ENCODE results near the gene PDE4D.
A peak's percentile ranks its signal among the peaks of the same experiment; 100 is the strongest.

The PDE4D gene

GRCh38 chr5:59655693-59656309, 237.7 kb downstream of the PDE4D start:
- DNase-seq (ENCODE audit: low spot score), result no peak

DNA sequence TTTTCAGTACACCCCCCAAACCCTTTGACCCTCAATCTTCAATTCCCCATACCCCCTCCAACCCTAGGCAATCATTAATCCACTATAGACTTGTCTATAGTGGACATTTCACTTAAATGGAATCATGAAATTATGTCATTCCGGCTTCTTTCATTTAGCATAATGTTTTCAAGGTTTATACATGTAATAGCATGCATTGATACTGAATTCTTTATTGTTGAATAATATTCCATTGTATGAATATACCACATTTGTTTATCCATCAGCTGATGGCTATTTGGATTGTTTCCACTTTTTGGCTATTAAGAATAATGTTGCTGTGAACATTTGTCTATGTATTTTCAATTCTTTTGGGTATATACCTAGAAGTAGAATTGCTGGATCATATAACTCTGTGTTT, 238.8 kb downstream of the PDE4D start:
- DNase-seq (ENCODE audit: low spot score), result no peak

DNA sequence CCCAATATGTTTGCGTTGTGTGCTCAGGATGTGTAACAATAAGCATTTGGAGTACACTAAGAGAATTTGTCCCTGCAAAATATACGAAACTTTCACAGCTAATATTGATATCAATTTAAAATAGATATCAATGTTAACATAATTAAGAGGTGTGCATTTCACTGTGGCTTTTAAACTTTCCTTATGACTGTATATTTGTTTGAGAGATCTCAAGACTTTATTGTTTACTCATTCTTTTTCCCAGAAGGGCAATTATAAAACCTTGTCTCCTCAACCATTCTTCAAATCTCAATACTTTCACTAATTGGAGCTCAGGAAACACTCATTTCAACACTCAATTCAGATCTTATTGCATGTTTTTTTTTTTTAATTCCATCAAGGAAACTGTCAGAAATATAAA, 241.1 kb downstream of the PDE4D start:
- DNase-seq (ENCODE audit: low spot score), result no peak

DNA sequence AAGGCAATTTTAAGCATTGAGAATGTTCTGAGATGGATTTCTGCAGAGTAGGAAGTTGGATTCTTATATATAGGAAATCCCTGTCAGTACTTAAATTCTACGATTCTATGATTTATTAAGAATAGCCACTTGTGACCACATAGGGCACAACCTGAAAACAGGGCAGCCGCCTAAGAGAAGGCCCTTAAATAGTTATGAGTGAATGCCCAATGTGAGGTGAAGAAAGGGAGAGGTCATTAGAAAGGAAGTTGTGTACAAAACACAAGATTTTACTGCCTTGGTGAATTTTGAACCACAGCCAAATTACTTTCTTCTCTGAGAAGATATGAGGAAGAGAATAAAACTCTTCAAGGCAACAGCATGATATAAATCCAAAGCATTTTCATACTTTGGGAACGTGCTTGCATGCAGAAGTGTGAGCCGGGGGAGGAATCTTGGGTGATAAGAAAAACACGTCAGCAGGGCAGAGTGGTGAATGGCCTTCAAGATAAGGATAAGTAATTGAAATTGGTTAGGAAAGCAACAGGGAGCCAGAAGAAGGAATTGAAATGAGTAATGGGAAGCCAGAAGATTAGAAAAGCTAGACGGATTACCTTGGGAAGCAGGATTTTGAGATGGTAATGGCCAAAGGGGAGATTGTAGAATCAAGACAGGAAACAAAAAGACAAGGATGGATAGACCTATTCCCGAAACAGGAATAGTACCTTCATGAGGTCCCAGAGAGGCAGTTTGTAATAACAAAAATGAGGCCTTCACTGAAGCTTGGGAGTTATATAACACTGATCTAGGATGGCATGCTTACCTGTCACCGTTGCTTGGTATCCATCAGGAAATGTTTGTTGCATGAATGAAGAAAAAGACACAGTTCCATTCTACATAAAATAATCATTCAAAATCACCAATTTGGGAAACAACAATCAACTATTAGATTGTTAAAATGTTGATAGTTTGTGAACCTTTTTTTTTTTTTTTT, 244.3 kb downstream of the PDE4D start:
- no peak for DNase-seq (ENCODE audit: low spot score)

DNA sequence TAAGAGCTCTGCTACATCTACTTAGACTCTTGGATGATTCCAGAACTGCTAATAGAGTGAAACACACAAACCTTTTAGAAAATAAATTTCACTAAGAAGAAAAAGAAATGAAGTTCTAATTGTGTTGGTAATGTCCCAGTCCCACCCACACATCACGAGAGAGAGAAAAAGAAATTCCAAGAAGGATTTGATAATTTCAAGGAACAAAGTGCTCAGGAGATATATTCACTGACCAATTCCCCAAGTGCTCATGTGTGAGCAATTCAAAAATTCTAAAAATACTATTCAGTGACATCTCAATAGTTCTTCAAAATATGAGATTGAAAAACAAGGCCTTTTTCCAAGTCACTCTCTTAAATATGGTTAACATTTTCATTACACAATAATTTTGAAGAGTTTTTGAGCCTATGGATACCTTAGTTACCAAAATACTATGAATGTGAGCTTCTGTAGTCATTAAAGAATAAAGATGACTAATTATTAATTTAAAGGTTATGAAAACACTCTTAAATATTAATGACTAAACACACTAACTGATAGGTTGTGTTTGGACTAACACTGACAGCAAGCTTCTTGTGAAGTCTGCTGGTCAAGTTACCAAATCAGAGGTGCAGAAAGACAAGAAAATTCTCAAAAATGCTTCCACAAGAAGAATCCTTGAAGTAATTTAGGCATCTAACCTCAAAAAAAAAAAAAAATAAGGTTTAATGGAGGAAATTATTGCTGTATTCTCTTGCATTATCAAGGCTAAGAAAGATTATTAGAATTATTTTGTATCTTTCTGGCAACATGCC, 245.3 kb downstream of the PDE4D start:
- DNase-seq (ENCODE audit: low spot score), result no peak

DNA sequence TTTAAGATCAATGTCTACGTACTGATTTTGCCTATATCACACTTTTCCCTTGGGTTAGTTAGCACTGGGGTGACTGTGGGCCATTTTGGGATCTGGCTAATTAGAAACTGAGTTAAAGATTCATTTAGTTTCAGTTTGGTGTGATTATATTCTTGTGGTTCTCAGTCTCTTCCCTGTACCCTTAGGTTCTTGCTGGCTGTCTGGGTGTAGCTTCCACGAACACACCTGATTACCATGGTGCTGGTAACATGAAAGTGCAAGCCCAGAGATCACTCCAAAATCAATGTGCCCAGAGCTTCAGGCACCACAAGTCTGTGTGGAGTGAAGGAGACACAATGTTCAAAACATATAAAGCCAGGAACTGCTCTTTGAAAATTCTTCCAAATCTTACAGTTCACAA, 248.1 kb downstream of the PDE4D start:
- no peak for DNase-seq (ENCODE audit: low spot score)

- DNase-seq (ENCODE audit: low spot score), result peak; percentile 0
Measured at GRCh38 chr5:59640411-59640810, 253.1 kb downstream of the PDE4D start.

DNA sequence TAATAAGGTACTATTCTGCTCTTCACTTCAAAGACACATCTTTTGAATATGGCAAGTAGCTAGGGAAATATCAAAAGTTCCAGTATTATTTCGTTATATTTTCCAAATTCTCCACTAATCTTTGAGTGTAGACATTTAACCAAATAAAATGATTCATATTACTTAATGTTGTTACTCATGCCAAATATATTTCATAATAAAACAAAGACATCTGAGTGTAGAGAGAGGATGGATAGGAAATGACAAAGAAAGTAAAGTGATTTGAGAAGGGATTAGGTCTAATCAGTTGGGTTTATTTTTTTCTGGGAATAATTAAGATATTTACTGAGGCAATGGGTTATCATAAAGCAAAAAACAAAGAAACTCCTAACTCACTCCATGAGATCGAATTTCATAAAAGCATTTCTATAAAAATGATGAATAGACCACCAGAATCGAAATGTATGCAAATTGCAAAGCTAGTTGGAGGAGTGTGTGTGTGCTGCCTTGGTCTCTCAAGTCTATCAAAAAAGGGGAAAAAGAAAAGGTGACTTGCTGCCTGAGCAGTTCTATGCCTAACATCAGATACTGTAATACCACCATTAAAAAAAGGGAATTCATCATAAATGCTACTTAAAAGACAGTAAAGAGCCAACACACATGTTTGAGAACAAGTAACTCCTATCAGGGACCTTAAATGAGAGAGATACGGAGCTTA, 255.5 kb downstream of the PDE4D start:
- DNase-seq (ENCODE audit: low spot score), result no peak

DNA sequence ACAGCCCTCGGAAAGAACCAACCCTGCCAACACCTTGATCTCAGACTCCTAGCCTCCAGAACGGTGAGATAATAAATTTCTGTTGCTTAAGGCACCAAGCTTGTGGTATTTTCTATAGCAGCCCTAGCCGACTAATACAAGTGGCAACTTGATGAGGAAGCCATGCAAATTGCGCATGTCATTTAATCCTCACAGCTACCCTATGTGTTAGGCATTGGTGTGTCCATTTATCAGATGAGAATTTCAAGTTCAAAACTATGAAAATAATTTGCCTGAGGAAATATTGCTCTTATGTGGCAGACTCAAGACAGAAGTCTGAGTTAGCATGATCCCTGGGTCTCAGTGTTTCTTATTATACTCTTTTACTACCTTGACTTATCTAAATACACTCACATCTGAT, 264.0 kb downstream of the PDE4D start:
- no peak for DNase-seq (ENCODE audit: low spot score)

GRCh38 chr5:59628062-59628828, 265.3 kb downstream of the PDE4D start:
- no peak for DNase-seq (ENCODE audit: low spot score)

- DNase-seq (ENCODE audit: low spot score), result no peak
Measured at GRCh38 chr5:59624898-59625297, 268.6 kb downstream of the PDE4D start.

- no peak for DNase-seq (ENCODE audit: low spot score)
Measured at GRCh38 chr5:59622848-59623247, 270.7 kb downstream of the PDE4D start.

GRCh38 chr5:59621477-59621876, 272.0 kb downstream of the PDE4D start:
- DNase-seq (ENCODE audit: low spot score), result no peak

DNA sequence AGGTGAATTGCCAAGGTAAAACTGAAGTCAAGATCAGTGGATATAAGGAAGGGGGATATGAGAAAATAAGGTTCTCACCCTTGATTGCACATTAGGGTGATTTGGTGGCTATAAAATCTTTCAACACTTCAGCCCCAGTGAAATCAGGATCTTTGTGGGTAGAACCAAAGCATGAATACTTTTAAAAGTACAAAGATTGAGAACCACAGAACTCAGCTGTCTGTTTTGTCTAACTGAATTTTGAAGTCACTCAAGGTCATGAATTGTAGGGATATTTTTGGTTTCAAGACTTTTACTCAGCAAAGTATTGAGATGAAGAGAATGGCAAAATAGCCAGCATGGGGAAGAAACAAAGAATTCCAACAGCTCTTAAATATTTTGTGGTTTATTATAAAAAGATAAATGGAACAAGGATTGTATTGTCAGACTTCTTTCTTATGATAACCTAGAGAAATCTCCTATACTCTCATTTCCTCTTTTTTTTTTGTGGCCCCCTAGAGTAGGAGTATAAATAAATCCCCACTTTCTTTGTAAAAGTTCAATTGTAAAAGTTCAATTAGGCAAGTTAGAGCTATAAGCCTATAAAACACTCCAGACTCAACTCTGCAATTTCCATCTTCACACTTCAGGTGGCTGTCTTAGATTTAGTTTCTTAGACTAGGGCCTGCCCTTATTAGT, 272.9 kb downstream of the PDE4D start:
- DNase-seq (ENCODE audit: low spot score), result no peak

DNA sequence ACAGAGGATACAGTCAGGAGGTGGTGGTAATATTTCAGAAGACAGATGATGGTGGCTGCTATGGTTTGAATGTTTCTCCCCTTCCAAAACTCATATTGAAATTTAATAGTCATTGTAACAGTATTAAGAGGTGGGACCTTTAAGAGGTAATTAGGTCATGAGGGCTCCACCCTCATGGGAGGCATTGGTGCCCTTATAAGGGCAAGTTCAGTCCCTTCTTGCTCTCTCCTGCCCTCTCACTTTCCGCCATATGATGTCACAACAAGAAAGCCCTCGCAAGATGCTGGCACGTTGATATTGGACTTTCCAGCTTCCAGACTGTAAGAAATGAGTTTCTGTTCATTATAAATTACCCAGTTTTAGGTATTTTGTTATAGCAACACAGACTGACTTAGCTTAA, 274.9 kb downstream of the PDE4D start:
- no peak for DNase-seq (ENCODE audit: low spot score)

GRCh38 chr5:59617186-59617771, 276.2 kb downstream of the PDE4D start:
- DNase-seq (ENCODE audit: low spot score), result no peak

- no peak for DNase-seq (ENCODE audit: low spot score)
Measured at GRCh38 chr5:59616413-59616812, 277.1 kb downstream of the PDE4D start.

DNA sequence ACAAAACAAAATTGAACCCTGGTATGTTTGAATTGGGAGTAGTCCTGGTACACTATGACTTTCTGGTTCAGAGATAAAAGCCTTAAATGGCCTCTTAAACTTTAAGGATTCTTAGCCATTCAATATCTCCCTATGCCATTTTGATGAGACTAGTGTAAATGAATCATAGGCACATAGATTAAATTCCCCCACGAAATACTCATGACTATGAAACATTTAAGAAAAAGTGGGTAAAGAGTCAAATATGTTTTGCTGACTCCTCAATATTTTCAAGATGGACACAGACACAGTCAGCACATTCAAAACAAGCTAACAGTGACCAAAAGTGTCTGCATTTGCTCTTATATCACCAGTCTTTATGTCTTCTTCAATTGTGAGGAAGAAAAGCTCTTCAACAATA, 278.3 kb downstream of the PDE4D start:
- DNase-seq (ENCODE audit: low spot score), result peak; percentile 19

DNA sequence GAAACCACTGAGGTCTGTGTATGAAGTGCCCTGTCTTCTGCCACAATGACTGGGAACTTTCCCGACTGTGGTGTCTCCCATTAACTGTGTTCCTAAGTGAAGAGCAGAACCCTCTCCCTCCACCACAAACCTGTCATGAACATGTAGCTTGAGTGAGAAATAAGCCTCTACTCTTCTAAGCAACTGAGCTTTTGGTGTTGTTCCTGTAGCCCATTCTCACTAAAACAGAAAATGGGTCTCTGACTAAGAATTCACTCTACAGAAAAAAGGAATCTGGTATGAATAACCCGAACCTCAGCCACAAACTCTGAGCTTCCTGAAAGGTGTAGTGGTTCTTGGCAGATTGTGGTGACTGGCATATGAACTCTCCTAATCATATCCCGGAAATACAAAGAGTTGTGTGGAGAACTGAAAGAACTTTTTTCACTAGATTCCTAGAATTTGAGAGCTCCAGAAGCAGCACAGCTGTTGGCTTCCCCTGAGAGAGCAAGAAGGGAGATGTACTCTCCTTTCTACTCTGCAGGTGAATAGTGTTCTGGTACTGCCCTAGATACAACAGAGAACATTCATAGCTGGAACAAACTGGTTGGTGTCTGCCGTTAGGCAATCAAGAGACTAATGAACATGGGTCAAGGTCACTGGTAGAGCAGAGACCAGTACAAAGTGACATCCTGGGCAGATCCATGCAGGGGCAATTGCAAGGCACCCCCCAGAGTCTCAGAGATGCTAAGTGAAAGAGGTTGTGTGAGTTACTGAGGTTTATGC, 283.8 kb downstream of the PDE4D start:
- DNase-seq (ENCODE audit: low spot score), result no peak

DNA sequence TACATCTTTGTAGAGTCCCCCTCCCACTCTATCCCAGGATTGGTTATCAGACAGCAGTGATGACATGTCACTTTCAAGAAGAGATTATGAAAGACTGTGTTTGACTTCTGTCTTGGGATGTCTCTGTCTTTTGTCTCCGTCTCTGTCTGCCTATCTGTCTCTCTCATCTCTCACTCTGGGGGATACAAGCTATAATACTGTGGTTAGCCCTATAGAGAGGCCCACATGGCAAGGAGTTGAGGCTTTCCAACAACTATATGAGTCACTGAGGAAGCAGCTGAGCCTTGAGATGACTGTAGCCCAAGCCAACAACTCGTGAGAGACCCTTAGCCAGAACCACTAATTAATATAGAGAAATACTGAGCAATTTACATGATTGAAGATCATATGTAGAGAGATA, 284.8 kb downstream of the PDE4D start:
- no peak for DNase-seq (ENCODE audit: low spot score)

All from RKO (cell line).